HG02642 (cell line): ENCODE results near the gene SLC16A6.
A peak's percentile ranks its signal among the peaks of the same experiment; 100 is the strongest.
"Not testable (repeated sequence)": the region's sequence is repeated elsewhere in the genome, so short reads cannot be mapped to it uniquely, and the experiment has no call there.

Experiments
- ATAC-seq: cut with Tn5 transposase; IDR thresholded peaks from one replicate; pipeline ENCODE4 v1.9.1; 2021; ENCODE audit warnings: mild to moderate bottlenecking; ENCODE audit not compliant: unreplicated experiment, poor library complexity

Gene SLC16A6

GRCh38 chr17:68292689-68293040 is 1.7 kb upstream of the SLC16A6 start:
- ATAC-seq, result no peak

GRCh38 chr17:68291836-68292688 is 1.1 kb upstream of the SLC16A6 start:
- ATAC-seq, result peak; percentile 65

- ATAC-seq, result no peak
These were observed 516 bp downstream of the SLC16A6 start for GRCh38 chr17:68290268-68290954.

GRCh38 chr17:68289936-68290267 is 1.0 kb downstream of the SLC16A6 start:
- ATAC-seq, result no peak

GRCh38 chr17:68289473-68289872 is 1.5 kb downstream of the SLC16A6 start:
- ATAC-seq, result no peak

GRCh38 chr17:68288804-68289203 is 2.1 kb downstream of the SLC16A6 start:
- no peak for ATAC-seq

GRCh38 chr17:68288375-68288774 is 2.6 kb downstream of the SLC16A6 start:
- ATAC-seq, result no peak

- ATAC-seq, result not testable (repeated sequence)
These were observed 9.0 kb downstream of the SLC16A6 start for GRCh38 chr17:68281965-68282364.

- no peak for ATAC-seq
These were observed 13.1 kb downstream of the SLC16A6 start for GRCh38 chr17:68277807-68278206.

GRCh38 chr17:68276339-68276738 is 14.6 kb downstream of the SLC16A6 start:
- ATAC-seq, result not testable (repeated sequence)

- no peak for ATAC-seq
These were observed 17.2 kb downstream of the SLC16A6 start for GRCh38 chr17:68273722-68274121.

- not testable (repeated sequence) for ATAC-seq
These were observed 25.1 kb downstream of the SLC16A6 start for GRCh38 chr17:68265833-68266232.

GRCh38 chr17:68263101-68263681 is 27.7 kb downstream of the SLC16A6 start:
- ATAC-seq, result peak; percentile 41

- ATAC-seq, result not testable (repeated sequence)
These were observed 28.5 kb downstream of the SLC16A6 start for GRCh38 chr17:68262467-68262866.

GRCh38 chr17:68260051-68260762 is 30.7 kb downstream of the SLC16A6 start:
- no peak for ATAC-seq

- ATAC-seq, result not testable (repeated sequence)
These were observed 31.3 kb downstream of the SLC16A6 start for GRCh38 chr17:68259648-68259951.

GRCh38 chr17:68258890-68259647 is 31.9 kb downstream of the SLC16A6 start:
- ATAC-seq, result peak; percentile 94

GRCh38 chr17:68257934-68258333 is 33.0 kb downstream of the SLC16A6 start:
- no peak for ATAC-seq

- not testable (repeated sequence) for ATAC-seq
These were observed 34.2 kb downstream of the SLC16A6 start for GRCh38 chr17:68256701-68257100.
